NT2/D1 (cell line): ENCODE data around the gene TBC1D16.
A peak's percentile ranks its signal among the peaks of the same experiment; 100 is the strongest.
"Not testable (repeated sequence)": the region's sequence is repeated elsewhere in the genome, so short reads cannot be mapped to it uniquely, and the experiment has no call there.

ENCODE experiments used
- DNase-seq: peaks from one replicate; pipeline ENCODE4 v3.0.0-alpha.2; 2011; ENCODE audit warnings: low read depth, low spot score
- H3K27me3 ChIP-seq: 2 replicates; pipeline ENCODE4 v1.6.0; 2011; ENCODE audit warnings: mild to moderate bottlenecking; ENCODE audit not compliant: insufficient read length, insufficient read depth
- H3K36me3 ChIP-seq: 2 replicates; pipeline ENCODE4 v1.6.1; 2011; ENCODE audit warnings: mild to moderate bottlenecking, low read length, mixed read lengths; ENCODE audit not compliant: insufficient read depth, insufficient read length
- H3K4me1 ChIP-seq: 2 replicates; pipeline ENCODE4 v1.5.1; 2011; ENCODE audit not compliant: insufficient read depth, insufficient read length
- H3K4me3 ChIP-seq: 2 replicates; pipeline ENCODE4 v1.5.1; 2011; ENCODE audit warnings: low read depth; ENCODE audit not compliant: insufficient read length
- H3K9ac ChIP-seq: 2 replicates; pipeline ENCODE4 v1.6.0; 2011; ENCODE audit warnings: low read depth; ENCODE audit not compliant: insufficient read length
- H3K9me3 ChIP-seq: 2 replicates; pipeline ENCODE4 v1.5.1; 2011; ENCODE audit warnings: mild to moderate bottlenecking, low read length; ENCODE audit not compliant: insufficient read depth
- SUZ12 ChIP-seq: IDR thresholded peaks from 2 replicates; pipeline ENCODE4 v1.6.1; 2011; ENCODE audit not compliant: insufficient read length, insufficient read depth; ENCODE audit errors: extremely low read depth
- YY1 ChIP-seq: IDR thresholded peaks from 2 replicates; pipeline ENCODE4 v1.6.1; 2011; ENCODE audit not compliant: insufficient read length, insufficient read depth
- ZNF274 ChIP-seq: IDR thresholded peaks from 2 replicates; pipeline ENCODE4 v1.6.1; 2011; ENCODE audit warnings: mild to moderate bottlenecking, low read depth, low read length

The TBC1D16 gene

GRCh38 chr17:80050706-80051105 lies 15.0 kb upstream of the TBC1D16 start:
- H3K9ac ChIP-seq, result no peak overlapping the region
- no peaks in the 10 kb centered on the region for H3K9me3 ChIP-seq
- no peaks in the 10 kb centered on the region for H3K27me3 ChIP-seq
- TF ChIP-seq ZNF274 (no peak), SUZ12 (no peak), YY1 (no peak)
- H3K4me1 ChIP-seq, result no peaks in the 10 kb centered on the region
- no peak for DNase-seq
- H3K36me3 ChIP-seq, result peaks cover 13% of the 10 kb centered on the region
- H3K4me3 ChIP-seq, result no peak overlapping the region

- Histone ChIP-seq H3K9me3 (no peaks in the 10 kb centered on the region), H3K4me3 (no peak overlapping the region), H3K9ac (no peak overlapping the region), H3K27me3 (no peaks in the 10 kb centered on the region), H3K36me3 (peaks cover 13% of the 10 kb centered on the region), H3K4me1 (no peaks in the 10 kb centered on the region)
- TF ChIP-seq YY1 (no peak), ZNF274 (no peak), SUZ12 (no peak)
- DNase-seq, result no peak
Observed at GRCh38 chr17:80049986-80050385, 14.3 kb upstream of the TBC1D16 start.

DNA sequence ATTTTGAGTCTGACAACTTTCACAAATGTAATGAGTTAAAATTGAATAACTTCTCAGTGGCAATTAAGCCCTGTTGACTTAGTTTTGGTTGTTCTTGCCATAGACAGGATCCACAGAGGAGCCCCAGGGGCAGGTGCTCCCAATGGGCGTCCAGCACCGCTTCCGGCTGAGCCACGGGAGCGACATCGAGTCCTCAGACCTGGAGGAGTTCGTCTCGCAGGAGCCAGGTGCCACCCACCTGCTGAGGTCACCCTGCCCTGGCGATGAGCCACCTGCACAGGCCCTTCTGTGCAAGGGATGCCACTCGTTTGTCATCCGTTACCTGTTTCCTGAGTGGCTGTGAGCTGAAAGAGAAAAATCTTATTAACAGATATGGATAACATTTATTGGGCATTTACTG lies 11.5 kb upstream of the TBC1D16 start:
- H3K36me3 ChIP-seq, result peaks cover 21% of the 10 kb centered on the region
- H3K4me3 ChIP-seq, result no peak overlapping the region
- TF ChIP-seq ZNF274, result no peak
- no peak overlapping the region for H3K9ac ChIP-seq
- no peak for DNase-seq
- no peaks in the 10 kb centered on the region; the same call in 1 of the 2 replicates for H3K9me3 ChIP-seq
- no peaks in the 10 kb centered on the region for H3K27me3 ChIP-seq
- H3K4me1 ChIP-seq, result no peaks in the 10 kb centered on the region

DNA sequence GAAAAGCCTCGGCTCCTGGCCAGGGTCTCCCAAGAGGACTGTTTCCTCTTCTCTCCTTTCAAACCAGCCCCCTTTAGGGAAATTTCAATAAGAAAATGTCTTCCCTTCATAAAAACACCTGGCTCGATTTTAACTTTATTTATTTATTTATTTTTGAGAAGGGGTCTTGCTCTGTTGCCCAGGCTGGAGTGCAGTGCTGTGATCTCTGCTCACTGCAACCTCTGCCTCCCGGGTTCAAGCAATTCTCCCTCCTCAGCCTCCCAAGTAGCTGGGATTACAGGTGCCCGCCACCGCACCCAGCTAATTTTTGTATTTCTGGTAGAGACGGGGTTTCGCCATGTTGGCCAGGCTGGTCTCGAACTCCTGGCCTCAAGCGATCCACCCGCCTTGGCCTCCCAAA lies 11.0 kb upstream of the TBC1D16 start:
- DNase-seq, H3K4me1 ChIP-seq, H3K27me3 ChIP-seq, H3K9ac ChIP-seq, H3K4me3 ChIP-seq, H3K9me3 ChIP-seq: not testable (repeated sequence)
- H3K36me3 ChIP-seq, result peaks cover 22% of the 10 kb centered on the region

DNA sequence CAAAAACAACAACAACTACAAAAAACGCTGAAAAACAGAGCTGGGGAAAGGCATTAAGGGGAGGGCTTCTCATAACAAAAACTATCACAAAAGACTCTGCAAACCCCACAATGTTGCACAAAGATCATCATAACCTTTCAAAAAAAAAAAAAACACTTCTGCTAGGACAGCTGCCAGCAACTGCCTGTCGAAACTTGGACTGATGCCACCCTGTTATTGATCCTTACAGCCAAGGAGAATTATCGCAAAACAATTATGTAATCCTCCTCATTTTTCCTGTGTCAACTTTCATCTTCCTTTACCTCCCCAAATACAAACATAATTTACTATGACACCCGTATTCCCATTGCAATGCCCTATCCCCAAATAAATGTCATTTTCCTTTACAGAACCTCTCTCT lies 10.0 kb upstream of the TBC1D16 start:
- H3K9me3 ChIP-seq, result no peaks in the 10 kb centered on the region; the same call in 1 of the 2 replicates
- DNase-seq, result no peak
- H3K27me3 ChIP-seq, result no peaks in the 10 kb centered on the region
- H3K36me3 ChIP-seq, result peaks cover 19% of the 10 kb centered on the region
- H3K4me3 ChIP-seq, result no peak overlapping the region
- H3K9ac ChIP-seq, result no peak overlapping the region
- H3K4me1 ChIP-seq, result no peaks in the 10 kb centered on the region
- TF ChIP-seq ZNF274 (no peak), YY1 (no peak), SUZ12 (no peak)

GRCh38 chr17:80043963-80044362 lies 8.3 kb upstream of the TBC1D16 start:
- peaks cover 20% of the 10 kb centered on the region for H3K36me3 ChIP-seq
- no peak for DNase-seq
- no peaks in the 10 kb centered on the region for H3K27me3 ChIP-seq

GRCh38 chr17:80036715-80037477 lies 1.2 kb upstream of the TBC1D16 start:
- Histone ChIP-seq H3K9me3 (no peaks in the 10 kb centered on the region), H3K9ac (peak overlapping the region; percentile 93), H3K4me3 (peak overlapping the region; percentile 92), H3K4me1 (peaks cover 2% of the 10 kb centered on the region), H3K36me3 (peaks cover 21% of the 10 kb centered on the region), H3K27me3 (peaks cover 9% of the 10 kb centered on the region)
- peak; percentile 54 for DNase-seq
- TF ChIP-seq ZNF274 (no peak), SUZ12 (no peak), YY1 (no peak)

More at GRCh38 chr17:80043963-80044362, 8.3 kb upstream of the TBC1D16 start:
- no peak overlapping the region for H3K9ac ChIP-seq
- no peaks in the 10 kb centered on the region; the same call in 1 of the 2 replicates for H3K9me3 ChIP-seq
- TF ChIP-seq YY1 (no peak), ZNF274 (no peak), SUZ12 (no peak)
- H3K4me1 ChIP-seq, result no peaks in the 10 kb centered on the region
- no peak overlapping the region for H3K4me3 ChIP-seq
